ENCODE results near the gene THOC7.

THOC7 gene

DNA sequence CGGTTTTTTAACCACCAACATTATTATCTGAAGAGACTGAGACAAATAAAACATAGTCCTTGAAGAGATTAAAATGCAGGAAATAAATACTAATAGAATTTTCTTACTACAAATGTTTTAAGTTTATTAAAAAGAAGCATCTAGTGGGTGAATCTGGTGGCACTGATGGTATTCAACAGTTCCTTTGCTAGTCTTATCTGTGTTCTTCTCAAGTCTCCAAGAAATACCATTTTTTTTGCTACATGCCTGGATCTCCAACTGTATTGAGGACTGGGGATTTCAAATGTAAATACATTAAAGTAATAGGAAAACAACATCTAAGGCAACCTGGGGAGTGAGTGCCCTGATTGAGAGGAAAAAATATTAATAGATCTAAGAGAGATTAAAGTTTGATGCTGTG is 21.9 kb downstream of the THOC7 start:
- no peaks in the 10 kb centered on the region for H3K9me3 ChIP-seq (ENCODE audit: insufficient read depth, low read depth, low read length)
- peaks cover 1% of the 10 kb centered on the region; the same call in 1 of the 2 replicates for H3K36me3 ChIP-seq (ENCODE audit: insufficient read depth, low read length)
- WGBS, result no CpG with 5 or more reads among the region's 1 CpG
- no peak overlapping the region for H3K4me3 ChIP-seq (ENCODE audit: low read length)
- no peaks in the 10 kb centered on the region for H3K27me3 ChIP-seq (ENCODE audit: insufficient read depth, low read length)
- H3K4me1 ChIP-seq (ENCODE audit: insufficient read depth, low read length), result peaks cover 2% of the 10 kb centered on the region; the same call in 1 of the 2 replicates
- H3K27ac ChIP-seq (ENCODE audit: low read depth, low read length), result no peak overlapping the region
- no peak overlapping the region for H3K9ac ChIP-seq (ENCODE audit: low read depth, low read length)

DNA sequence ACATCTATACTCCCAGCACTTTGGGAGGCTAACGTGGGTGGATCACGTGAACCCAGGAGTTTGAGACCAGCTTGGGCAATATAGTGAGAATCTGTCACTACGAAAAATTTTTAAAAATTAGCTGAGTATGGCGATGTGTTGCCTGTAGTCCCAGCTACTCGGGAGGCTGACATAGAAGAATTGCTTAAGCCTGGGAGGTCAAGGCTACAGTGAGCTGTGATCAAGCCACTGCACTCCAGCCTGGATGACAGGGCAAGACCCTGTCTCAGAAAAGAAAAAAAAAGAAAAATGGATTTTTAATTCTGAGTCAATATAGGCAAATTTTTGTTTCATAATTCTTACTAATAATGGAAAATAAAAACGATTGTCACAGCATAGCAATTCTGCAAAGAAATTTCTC is 31.2 kb downstream of the THOC7 start:
- Histone ChIP-seq H3K4me3 (ENCODE audit: low read length) (no peak overlapping the region), H3K27me3 (ENCODE audit: insufficient read depth, low read length) (no peaks in the 10 kb centered on the region), H3K36me3 (ENCODE audit: insufficient read depth, low read length) (peaks cover 62% of the 10 kb centered on the region), H3K4me1 (ENCODE audit: insufficient read depth, low read length) (0 out of 2 replicates have a peak, but pooled peaks cover under 1% of the 10 kb centered on the region), H3K27ac (ENCODE audit: low read depth, low read length) (no peak overlapping the region), H3K9me3 (ENCODE audit: insufficient read depth, low read depth, low read length) (no peaks in the 10 kb centered on the region), H3K9ac (ENCODE audit: low read depth, low read length) (no peak overlapping the region)
- 96% methylated on average over 5 of the region's 6 CpGs for WGBS

GRCh38 chr3:63830526-63830925 is 33.1 kb downstream of the THOC7 start:
- WGBS, result 94% methylated on average over 6 of the region's 6 CpGs
- H3K27ac ChIP-seq (ENCODE audit: low read depth, low read length), result no peak overlapping the region
- H3K4me3 ChIP-seq (ENCODE audit: low read length), result no peak overlapping the region
- no peaks in the 10 kb centered on the region for H3K27me3 ChIP-seq (ENCODE audit: insufficient read depth, low read length)
- H3K4me1 ChIP-seq (ENCODE audit: insufficient read depth, low read length), result 0 out of 2 replicates have a peak, but pooled peaks cover 4% of the 10 kb centered on the region
- H3K9ac ChIP-seq (ENCODE audit: low read depth, low read length), result no peak overlapping the region
- peaks cover 49% of the 10 kb centered on the region for H3K36me3 ChIP-seq (ENCODE audit: insufficient read depth, low read length)
- H3K9me3 ChIP-seq (ENCODE audit: insufficient read depth, low read depth, low read length), result no peaks in the 10 kb centered on the region

DNA sequence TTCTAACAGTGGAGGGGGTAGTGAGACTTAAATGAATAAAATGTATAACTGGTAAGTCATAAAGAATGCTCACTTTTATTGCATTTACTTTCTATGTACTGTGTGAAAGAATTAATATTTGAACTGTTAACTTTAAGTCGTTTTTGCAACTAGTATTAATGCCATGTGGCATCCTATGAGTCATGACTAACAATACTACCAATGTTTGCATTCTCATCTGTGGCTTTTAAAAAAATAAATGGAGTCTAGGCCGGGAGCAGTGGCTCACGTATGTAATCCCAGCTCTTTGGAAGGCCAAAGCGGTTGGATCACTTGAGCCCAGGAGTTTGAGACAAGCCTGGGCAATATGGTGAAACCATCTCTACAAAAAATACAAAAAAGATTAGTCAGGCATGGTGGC is 39.3 kb downstream of the THOC7 start:
- H3K36me3 ChIP-seq (ENCODE audit: insufficient read depth, low read length), result peaks cover 5% of the 10 kb centered on the region; the same call in 1 of the 2 replicates
- H3K27me3 ChIP-seq (ENCODE audit: insufficient read depth, low read length), result no peaks in the 10 kb centered on the region
- no peaks in the 10 kb centered on the region for H3K9me3 ChIP-seq (ENCODE audit: insufficient read depth, low read depth, low read length)
- H3K9ac ChIP-seq (ENCODE audit: low read depth, low read length), result no peak overlapping the region
- H3K4me3 ChIP-seq (ENCODE audit: low read length), result no peak overlapping the region
- 0 out of 2 replicates have a peak, but pooled peaks cover 4% of the 10 kb centered on the region for H3K4me1 ChIP-seq (ENCODE audit: insufficient read depth, low read length)
- WGBS, result 88% methylated on average over 4 of the region's 4 CpGs
- no peak overlapping the region for H3K27ac ChIP-seq (ENCODE audit: low read depth, low read length)

DNA sequence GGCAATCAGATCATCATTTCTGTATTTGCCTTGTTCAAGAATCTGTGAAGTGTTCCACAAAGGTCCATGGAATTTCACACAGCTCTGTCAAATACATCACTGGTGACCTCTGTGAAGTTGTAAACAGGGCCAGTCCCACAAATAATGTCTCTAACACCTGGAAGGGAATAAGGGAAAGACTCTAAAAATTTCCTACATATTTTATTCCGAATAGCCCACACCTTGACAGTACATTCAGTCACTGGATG is 44.5 kb downstream of the THOC7 start, which contains the start of gene C3orf49:
TSS of gene C3orf49 (plus strand) at position 149 of the 248 bp plus-strand sequence. CDS start 173 bp downstream, outside the sequence.
- H3K27me3 ChIP-seq (ENCODE audit: insufficient read depth, low read length), result no peaks in the 10 kb centered on the region
- H3K27ac ChIP-seq (ENCODE audit: low read depth, low read length), result no peak within 1 kb of the TSS
- H3K9ac ChIP-seq (ENCODE audit: low read depth, low read length), result no peak within 1 kb of the TSS
- no peaks in the 10 kb centered on the region for H3K36me3 ChIP-seq (ENCODE audit: insufficient read depth, low read length)
- H3K4me1 ChIP-seq (ENCODE audit: insufficient read depth, low read length), result 0 out of 2 replicates have a peak, but pooled peaks cover under 1% of the 10 kb centered on the region
- WGBS, result no CpG with 5 or more reads among the region's 1 CpG
- H3K4me3 ChIP-seq (ENCODE audit: low read length), result no peak within 1 kb of the TSS
- H3K9me3 ChIP-seq (ENCODE audit: insufficient read depth, low read depth, low read length), result no peaks in the 10 kb centered on the region

DNA sequence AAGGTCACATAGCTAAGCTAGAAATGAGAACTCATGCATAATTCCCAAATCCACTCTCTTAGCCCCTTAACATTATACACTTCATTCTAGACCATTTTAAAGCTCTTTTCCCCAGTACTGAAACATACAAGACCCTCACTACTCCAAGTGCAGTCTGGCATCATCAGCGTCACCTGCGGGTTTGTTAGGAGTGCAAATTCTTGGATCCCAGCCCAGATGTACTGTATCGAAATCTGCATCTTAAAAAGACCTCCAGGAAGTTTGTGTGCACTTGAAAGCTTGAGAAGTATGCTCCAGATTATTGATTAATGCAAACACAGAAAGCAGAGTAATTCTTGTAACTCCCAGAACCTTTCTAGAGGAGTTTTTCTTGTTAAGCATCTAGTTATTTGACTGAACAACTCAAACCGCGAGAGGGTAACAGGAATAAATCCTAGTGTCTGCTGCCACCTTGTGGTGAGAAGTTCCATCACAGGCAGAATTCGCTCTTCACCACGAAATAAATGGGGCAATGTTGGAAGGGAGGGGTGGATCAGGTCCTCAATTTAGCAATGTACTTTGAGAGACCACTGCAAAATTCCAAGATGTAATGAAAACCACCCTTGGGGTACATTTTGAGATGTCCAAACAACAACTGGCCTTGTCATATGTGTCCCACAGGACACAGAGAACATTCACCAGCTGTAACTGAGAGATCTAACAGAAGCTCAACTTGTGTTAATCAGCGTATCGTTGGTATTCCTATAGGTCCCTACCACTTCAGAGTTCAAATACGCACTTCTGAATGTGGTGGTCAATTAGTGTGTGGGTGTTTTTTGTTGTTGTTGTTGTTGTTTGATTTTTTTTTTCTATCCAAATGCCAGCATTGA is 45.1 kb downstream of the THOC7 start:
- Histone ChIP-seq H3K9ac (ENCODE audit: low read depth, low read length) (no peak overlapping the region), H3K4me3 (ENCODE audit: low read length) (no peak overlapping the region), H3K36me3 (ENCODE audit: insufficient read depth, low read length) (no peaks in the 10 kb centered on the region), H3K4me1 (ENCODE audit: insufficient read depth, low read length) (0 out of 2 replicates have a peak, but pooled peaks cover 5% of the 10 kb centered on the region), H3K27ac (ENCODE audit: low read depth, low read length) (no peak overlapping the region), H3K9me3 (ENCODE audit: insufficient read depth, low read depth, low read length) (no peaks in the 10 kb centered on the region), H3K27me3 (ENCODE audit: insufficient read depth, low read length) (no peaks in the 10 kb centered on the region)
- WGBS, result 57% methylated on average over 10 of the region's 10 CpGs

DNA sequence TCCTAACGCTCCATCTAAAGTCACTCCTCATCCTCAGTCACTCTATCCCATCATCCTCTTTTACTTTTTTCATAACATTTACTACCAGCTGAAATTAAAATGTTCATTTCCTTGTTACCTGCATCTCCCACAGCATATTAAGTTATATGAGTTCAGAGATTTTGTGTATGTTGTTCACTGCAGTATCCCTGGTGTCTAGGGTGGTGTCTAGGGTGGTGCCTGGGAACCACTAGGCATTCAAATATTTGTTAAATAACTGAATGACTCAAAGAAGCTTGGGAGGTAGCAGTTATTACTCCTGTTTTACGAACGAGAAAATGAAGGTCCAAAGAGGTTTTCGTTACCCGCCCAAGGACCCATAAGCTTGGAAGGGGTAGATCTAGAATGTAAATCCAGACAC is 46.4 kb downstream of the THOC7 start:
- H3K27ac ChIP-seq (ENCODE audit: low read depth, low read length), result no peak overlapping the region
- no peak overlapping the region for H3K4me3 ChIP-seq (ENCODE audit: low read length)
- H3K4me1 ChIP-seq (ENCODE audit: insufficient read depth, low read length), result 0 out of 2 replicates have a peak, but pooled peaks cover 5% of the 10 kb centered on the region
- H3K9ac ChIP-seq (ENCODE audit: low read depth, low read length), result no peak overlapping the region
- no peaks in the 10 kb centered on the region for H3K9me3 ChIP-seq (ENCODE audit: insufficient read depth, low read depth, low read length)
- 97% methylated on average over 5 of the region's 5 CpGs for WGBS
- H3K36me3 ChIP-seq (ENCODE audit: insufficient read depth, low read length), result no peaks in the 10 kb centered on the region
- no peaks in the 10 kb centered on the region for H3K27me3 ChIP-seq (ENCODE audit: insufficient read depth, low read length)

GRCh38 chr3:63814237-63814636 is 49.4 kb downstream of the THOC7 start:
- H3K9ac ChIP-seq (ENCODE audit: low read depth, low read length), result no peak overlapping the region
- 72% methylated on average over 3 of the region's 3 CpGs for WGBS
- no peak overlapping the region for H3K27ac ChIP-seq (ENCODE audit: low read depth, low read length)
- no peaks in the 10 kb centered on the region for H3K9me3 ChIP-seq (ENCODE audit: insufficient read depth, low read depth, low read length)
- no peak overlapping the region for H3K4me3 ChIP-seq (ENCODE audit: low read length)
- H3K4me1 ChIP-seq (ENCODE audit: insufficient read depth, low read length), result 0 out of 2 replicates have a peak, but pooled peaks cover 5% of the 10 kb centered on the region
- H3K36me3 ChIP-seq (ENCODE audit: insufficient read depth, low read length), result no peaks in the 10 kb centered on the region
- no peaks in the 10 kb centered on the region for H3K27me3 ChIP-seq (ENCODE audit: insufficient read depth, low read length)

GRCh38 chr3:63809607-63810006 is 54.0 kb downstream of the THOC7 start:
- H3K4me3 ChIP-seq (ENCODE audit: low read length), result no peak overlapping the region
- H3K9ac ChIP-seq (ENCODE audit: low read depth, low read length), result no peak overlapping the region
- no peaks in the 10 kb centered on the region for H3K36me3 ChIP-seq (ENCODE audit: insufficient read depth, low read length)
- H3K4me1 ChIP-seq (ENCODE audit: insufficient read depth, low read length), result 0 out of 2 replicates have a peak, but pooled peaks cover 5% of the 10 kb centered on the region
- H3K27me3 ChIP-seq (ENCODE audit: insufficient read depth, low read length), result no peaks in the 10 kb centered on the region
- no peak overlapping the region for H3K27ac ChIP-seq (ENCODE audit: low read depth, low read length)
- no peaks in the 10 kb centered on the region for H3K9me3 ChIP-seq (ENCODE audit: insufficient read depth, low read depth, low read length)
- WGBS, result 91% methylated on average over 6 of the region's 6 CpGs

- WGBS, result 80% methylated on average over 2 of the region's 3 CpGs
- no peak overlapping the region for H3K9ac ChIP-seq (ENCODE audit: low read depth, low read length)
- no peaks in the 10 kb centered on the region for H3K9me3 ChIP-seq (ENCODE audit: insufficient read depth, low read depth, low read length)
- no peak overlapping the region for H3K4me3 ChIP-seq (ENCODE audit: low read length)
- 0 out of 2 replicates have a peak, but pooled peaks cover under 1% of the 10 kb centered on the region for H3K4me1 ChIP-seq (ENCODE audit: insufficient read depth, low read length)
- H3K27me3 ChIP-seq (ENCODE audit: insufficient read depth, low read length), result no peaks in the 10 kb centered on the region
- no peaks in the 10 kb centered on the region for H3K36me3 ChIP-seq (ENCODE audit: insufficient read depth, low read length)
- no peak overlapping the region for H3K27ac ChIP-seq (ENCODE audit: low read depth, low read length)
These were observed 55.0 kb downstream of the THOC7 start for GRCh38 chr3:63808633-63809032.

- Histone ChIP-seq H3K36me3 (ENCODE audit: insufficient read depth, low read length) (no peaks in the 10 kb centered on the region), H3K27me3 (ENCODE audit: insufficient read depth, low read length) (no peaks in the 10 kb centered on the region), H3K9ac (ENCODE audit: low read depth, low read length) (no peak overlapping the region), H3K27ac (ENCODE audit: low read depth, low read length) (no peak overlapping the region), H3K9me3 (ENCODE audit: insufficient read depth, low read depth, low read length) (no peaks in the 10 kb centered on the region), H3K4me1 (ENCODE audit: insufficient read depth, low read length) (no peaks in the 10 kb centered on the region), H3K4me3 (ENCODE audit: low read length) (no peak overlapping the region)
- WGBS, result 93% methylated on average over 5 of the region's 5 CpGs
These were observed 55.5 kb downstream of the THOC7 start for GRCh38 chr3:63807961-63808565.
